HG02678 (cell line): Measurements from ENCODE around the gene P2RX2.
"Not testable (repeated sequence)": the region's sequence is repeated elsewhere in the genome, so short reads cannot be mapped to it uniquely, and the experiment has no call there.

Source experiments
- ATAC-seq: cut with Tn5 transposase; IDR thresholded peaks from one replicate; pipeline ENCODE4 v1.9.1; 2021; ENCODE audit warnings: mild to moderate bottlenecking, moderate library complexity; ENCODE audit not compliant: unreplicated experiment

The P2RX2 gene

GRCh38 chr12:132583411-132583710 is 35.2 kb upstream of the P2RX2 start:
- ATAC-seq = no peak

GRCh38 chr12:132583736-132584135 is 34.8 kb upstream of the P2RX2 start:
- ATAC-seq = no peak

GRCh38 chr12:132584429-132584828 is 34.1 kb upstream of the P2RX2 start:
- no peak for ATAC-seq

- no peak for ATAC-seq
These were observed 33.4 kb upstream of the P2RX2 start for GRCh38 chr12:132585177-132585576.

- no peak for ATAC-seq
These were observed 31.6 kb upstream of the P2RX2 start for GRCh38 chr12:132586929-132587328.

GRCh38 chr12:132587781-132588180 is 30.8 kb upstream of the P2RX2 start:
- no peak for ATAC-seq

GRCh38 chr12:132588319-132588718 is 30.3 kb upstream of the P2RX2 start:
- no peak for ATAC-seq

- ATAC-seq = no peak
These were observed 29.5 kb upstream of the P2RX2 start for GRCh38 chr12:132588821-132589669.

GRCh38 chr12:132591107-132591935 is 27.3 kb upstream of the P2RX2 start:
- ATAC-seq = no peak

GRCh38 chr12:132592282-132592970 is 26.1 kb upstream of the P2RX2 start:
- no peak for ATAC-seq

GRCh38 chr12:132593071-132593470 is 25.5 kb upstream of the P2RX2 start:
- no peak for ATAC-seq

- ATAC-seq = no peak
These were observed 25.1 kb upstream of the P2RX2 start for GRCh38 chr12:132593521-132593920.

GRCh38 chr12:132593938-132594358 is 24.6 kb upstream of the P2RX2 start:
- peak; percentile 81 for ATAC-seq

GRCh38 chr12:132595183-132595582 is 23.4 kb upstream of the P2RX2 start:
- ATAC-seq = no peak

GRCh38 chr12:132596016-132596415 is 22.6 kb upstream of the P2RX2 start:
- no peak for ATAC-seq

- no peak for ATAC-seq
These were observed 21.0 kb upstream of the P2RX2 start for GRCh38 chr12:132597333-132598316.

GRCh38 chr12:132599502-132599901 is 19.1 kb upstream of the P2RX2 start:
- not testable (repeated sequence) for ATAC-seq

- ATAC-seq = peak; percentile 45
These were observed 18.2 kb upstream of the P2RX2 start for GRCh38 chr12:132600048-132601032.
